C4-2B (cell line): ENCODE results near the gene ZNF496.
A peak's percentile ranks its signal among the peaks of the same experiment; 100 is the strongest.
"Not testable (repeated sequence)": the region's sequence is repeated elsewhere in the genome, so short reads cannot be mapped to it uniquely, and the experiment has no call there.

ENCODE experiments used
- H3K27ac ChIP-seq: fragments of 450-650 bp; 2 replicates; pipeline ENCODE4 v1.5.1; 2017
- ZFX ChIP-seq: fragments of 450-650 bp; IDR thresholded peaks from 2 replicates; pipeline ENCODE4 v1.6.1; 2017
- TF ChIP-seq, protein P1 (sequence below): fragments of 450-650 bp; conservative IDR thresholded peaks from 2 replicates; pipeline ENCODE4 v1.5.1; 2017; ENCODE audit warnings: mild to moderate bottlenecking

Gene ZNF496

GRCh38 chr1:247331525-247332214 lies at the start of gene ZNF496:
TSS of gene ZNF496 (minus strand) at chr1:247331867. CDS start at chr1:247329578, 2,289 bp downstream.
- TF ChIP-seq ZFX: peak; percentile 96
- TF ChIP-seq, protein P1, sequence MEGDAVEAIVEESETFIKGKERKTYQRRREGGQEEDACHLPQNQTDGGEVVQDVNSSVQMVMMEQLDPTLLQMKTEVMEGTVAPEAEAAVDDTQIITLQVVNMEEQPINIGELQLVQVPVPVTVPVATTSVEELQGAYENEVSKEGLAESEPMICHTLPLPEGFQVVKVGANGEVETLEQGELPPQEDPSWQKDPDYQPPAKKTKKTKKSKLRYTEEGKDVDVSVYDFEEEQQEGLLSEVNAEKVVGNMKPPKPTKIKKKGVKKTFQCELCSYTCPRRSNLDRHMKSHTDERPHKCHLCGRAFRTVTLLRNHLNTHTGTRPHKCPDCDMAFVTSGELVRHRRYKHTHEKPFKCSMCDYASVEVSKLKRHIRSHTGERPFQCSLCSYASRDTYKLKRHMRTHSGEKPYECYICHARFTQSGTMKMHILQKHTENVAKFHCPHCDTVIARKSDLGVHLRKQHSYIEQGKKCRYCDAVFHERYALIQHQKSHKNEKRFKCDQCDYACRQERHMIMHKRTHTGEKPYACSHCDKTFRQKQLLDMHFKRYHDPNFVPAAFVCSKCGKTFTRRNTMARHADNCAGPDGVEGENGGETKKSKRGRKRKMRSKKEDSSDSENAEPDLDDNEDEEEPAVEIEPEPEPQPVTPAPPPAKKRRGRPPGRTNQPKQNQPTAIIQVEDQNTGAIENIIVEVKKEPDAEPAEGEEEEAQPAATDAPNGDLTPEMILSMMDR: no peak
- H3K27ac ChIP-seq: peak within 1 kb of the TSS; percentile 84

DNA sequence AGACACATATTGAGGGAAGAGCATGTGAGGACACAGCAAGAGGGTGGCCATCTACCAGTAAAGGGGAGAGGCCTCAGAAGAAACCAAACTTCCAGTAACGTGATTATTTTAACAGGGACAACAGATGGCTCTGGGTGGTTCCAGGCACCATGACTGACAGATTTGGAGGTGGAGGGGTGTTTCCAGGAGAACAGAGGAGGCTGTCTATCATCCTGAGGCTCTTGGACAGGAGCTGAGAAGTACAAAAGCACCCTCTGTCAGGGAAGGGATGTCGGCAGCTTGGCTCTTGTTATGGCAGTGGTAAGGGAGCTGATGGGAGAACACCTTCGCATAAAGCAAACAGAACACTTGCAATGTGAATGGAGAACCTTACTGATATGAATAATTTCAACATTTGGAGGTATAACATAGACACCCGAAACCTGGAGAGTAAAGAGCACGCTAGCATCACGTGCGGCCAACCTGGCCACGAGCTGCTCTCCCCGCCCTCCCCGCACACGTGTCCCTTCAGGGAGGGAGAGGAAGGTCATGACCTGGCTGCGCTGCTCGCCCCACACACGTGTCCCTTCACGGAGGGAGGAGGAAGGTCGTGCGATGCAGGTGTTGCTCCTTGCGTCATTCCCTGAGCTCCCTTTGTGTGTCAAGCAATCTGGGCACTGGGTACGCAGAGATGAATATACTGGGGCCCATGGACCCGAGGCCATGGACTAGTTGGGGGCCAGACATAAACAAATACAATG lies 46.8 kb upstream of the ZNF496 start:
- TF ChIP-seq, protein P1: no peak
- TF ChIP-seq ZFX: no peak
- no peak overlapping the region for H3K27ac ChIP-seq

DNA sequence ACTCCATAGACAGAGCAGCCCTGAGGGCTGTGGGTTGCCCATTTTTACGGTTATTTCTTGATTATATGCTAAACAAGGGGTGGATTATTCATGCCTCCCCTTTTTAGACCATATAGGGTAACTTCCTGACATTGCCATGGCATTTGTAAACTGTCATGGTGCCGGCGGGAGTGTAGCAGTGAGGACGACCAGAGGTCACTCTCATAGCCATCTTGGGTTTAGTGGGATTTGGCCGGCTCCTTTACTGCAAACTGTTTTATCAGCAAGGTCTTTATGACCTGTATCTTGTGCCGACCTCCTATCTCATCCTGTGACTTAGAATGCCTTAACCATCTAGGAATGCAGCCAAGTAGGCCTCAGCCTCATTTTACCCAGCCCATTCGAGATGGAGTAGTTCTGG lies 46.0 kb upstream of the ZNF496 start:
- H3K27ac ChIP-seq: not testable (repeated sequence)

DNA sequence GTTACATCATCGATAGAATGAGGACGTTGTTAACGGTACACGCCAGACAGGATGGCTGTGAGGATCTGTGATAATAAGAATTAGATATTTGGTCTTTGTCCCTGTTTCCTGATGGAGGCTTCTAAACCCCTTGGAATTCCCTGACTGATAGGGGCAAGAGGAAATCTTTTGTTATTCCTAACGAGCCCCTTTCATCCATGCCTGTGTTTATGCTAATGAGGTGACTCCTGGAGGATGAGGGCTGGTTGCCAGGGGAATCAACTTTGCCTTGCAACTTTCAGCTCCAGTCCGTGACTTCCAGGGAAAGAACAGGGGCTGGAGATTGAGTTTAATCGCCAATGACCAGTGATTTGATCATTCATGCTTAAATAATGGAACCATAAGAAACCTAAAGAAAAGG lies 45.0 kb upstream of the ZNF496 start:
- H3K27ac ChIP-seq: no peak overlapping the region

GRCh38 chr1:247375747-247376146 lies 44.1 kb upstream of the ZNF496 start:
- H3K27ac ChIP-seq: no peak overlapping the region
- TF ChIP-seq ZFX: no peak
- TF ChIP-seq, protein P1: no peak

More for the DNA sequence above, 45.0 kb upstream of the ZNF496 start:
- TF ChIP-seq, protein P1: no peak
- TF ChIP-seq ZFX: no peak

- H3K27ac ChIP-seq: not testable (repeated sequence)
Observed at GRCh38 chr1:247374651-247375334, 43.1 kb upstream of the ZNF496 start.

GRCh38 chr1:247373721-247374141 lies 42.1 kb upstream of the ZNF496 start:
- H3K27ac ChIP-seq: no peak overlapping the region
- no peak for TF ChIP-seq ZFX
- TF ChIP-seq, protein P1: no peak

DNA sequence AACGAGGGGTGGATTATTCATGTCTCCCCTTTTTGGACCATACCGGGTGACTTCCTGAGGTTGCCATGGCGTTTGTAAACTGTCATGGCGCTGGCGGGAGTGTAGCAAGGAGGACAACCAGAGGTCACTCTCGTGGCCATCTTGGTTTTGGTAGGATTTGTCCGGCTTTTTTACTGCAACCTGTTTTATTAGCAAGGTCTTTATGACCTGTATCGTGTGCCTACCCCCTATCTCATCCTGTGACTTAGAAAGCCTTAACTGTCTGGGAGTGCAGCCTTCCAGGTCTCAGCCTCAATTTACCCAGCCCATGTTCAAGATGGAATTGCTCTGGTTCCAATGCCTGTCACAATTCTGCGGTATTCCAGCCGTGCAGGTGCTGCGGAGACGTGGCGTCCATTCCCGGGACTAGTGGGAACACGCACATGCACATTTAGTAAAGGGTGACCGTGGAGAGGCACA lies 40.2 kb upstream of the ZNF496 start:
- no peak for TF ChIP-seq ZFX
- TF ChIP-seq, protein P1: no peak

More for the DNA sequence above, 40.2 kb upstream of the ZNF496 start:
- H3K27ac ChIP-seq: no peak overlapping the region
